Right forelimb (tissue), 1 donor: ENCODE results near the gene HDAC1.
"Not testable (repeated sequence)": the region's sequence is repeated elsewhere in the genome, so short reads cannot be mapped to it uniquely, and the experiment has no call there.

Source experiments
- DNase-seq: peaks from one replicate; pipeline ENCODE4 v3.0.0-alpha.2; 2018

HDAC1 gene

GRCh38 chr1:32291708-32292538 lies at the start of gene HDAC1:
Gene HDAC1, plus strand, starts transcription at chr1:32292083. Its CDS starts 87 bp downstream, at chr1:32292170.
- DNase-seq = peak; percentile 93

DNA sequence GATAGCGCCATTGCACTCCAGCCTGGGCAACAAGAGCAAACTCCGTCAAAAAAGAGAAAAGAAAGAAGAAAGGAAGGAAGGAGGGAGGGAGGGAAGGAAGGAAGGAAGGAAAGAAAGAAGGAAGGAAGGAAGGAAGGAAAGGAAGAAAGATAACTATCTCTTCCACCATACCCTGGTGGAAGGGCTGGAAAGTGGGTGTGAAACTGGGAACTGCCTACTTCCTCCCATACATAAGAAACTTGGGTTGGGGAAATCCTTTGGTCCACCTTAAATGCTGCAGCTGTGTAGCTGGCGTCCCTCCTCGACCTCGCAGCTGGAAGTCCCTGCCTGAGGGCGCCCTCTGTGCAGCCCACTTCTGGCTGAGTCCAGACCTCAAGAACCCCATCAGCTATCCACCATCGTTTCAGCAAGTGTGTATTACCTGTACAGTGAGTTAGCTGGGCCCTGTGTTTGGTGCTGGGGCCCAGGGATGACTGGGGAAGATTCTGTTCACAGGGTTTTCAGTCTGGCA lies 49.5 kb upstream of the HDAC1 start:
- DNase-seq = no peak

DNA sequence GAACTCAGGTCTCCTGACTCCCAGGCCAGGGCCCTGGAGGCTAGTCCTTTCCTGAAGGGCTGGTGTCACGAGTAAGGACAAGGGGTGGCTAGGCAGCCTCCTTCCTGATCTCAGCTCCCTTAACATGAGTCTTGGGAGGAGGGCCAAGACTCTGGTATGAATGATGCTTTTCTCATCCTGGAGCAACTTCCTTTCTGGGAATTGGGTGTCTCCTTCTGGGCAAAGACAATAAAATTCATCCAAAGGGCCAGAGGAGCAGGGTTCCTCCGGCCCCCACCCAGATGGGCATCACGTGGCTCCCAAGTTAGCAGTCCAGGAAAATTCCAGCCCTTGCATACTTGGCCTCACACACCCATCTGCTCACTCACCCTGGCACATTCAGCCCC lies 45.0 kb upstream of the HDAC1 start, which contains the start of gene FAM167B:
TSS of gene FAM167B (plus strand) at position 335 of the 386 bp plus-strand sequence. CDS start 200 bp downstream, outside the sequence.
- DNase-seq = no peak

DNA sequence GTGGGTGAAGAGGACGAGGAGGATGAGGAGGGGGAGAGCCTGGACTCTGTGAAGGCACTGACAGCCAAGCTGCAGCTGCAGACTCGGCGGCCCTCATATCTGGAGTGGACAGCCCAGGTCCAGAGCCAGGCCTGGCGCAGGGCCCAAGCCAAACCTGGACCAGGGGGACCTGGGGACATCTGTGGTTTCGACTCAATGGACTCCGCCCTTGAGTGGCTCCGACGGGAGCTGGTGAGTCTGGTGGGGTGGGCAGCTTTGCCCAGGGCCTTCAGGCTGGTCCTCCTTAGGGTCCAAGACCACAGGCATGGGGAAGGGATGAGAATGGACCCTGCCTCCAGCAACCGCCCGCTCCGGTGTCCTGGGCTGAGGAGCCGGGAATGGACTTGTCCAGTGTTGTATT lies 44.4 kb upstream of the HDAC1 start:
- no peak for DNase-seq

DNA sequence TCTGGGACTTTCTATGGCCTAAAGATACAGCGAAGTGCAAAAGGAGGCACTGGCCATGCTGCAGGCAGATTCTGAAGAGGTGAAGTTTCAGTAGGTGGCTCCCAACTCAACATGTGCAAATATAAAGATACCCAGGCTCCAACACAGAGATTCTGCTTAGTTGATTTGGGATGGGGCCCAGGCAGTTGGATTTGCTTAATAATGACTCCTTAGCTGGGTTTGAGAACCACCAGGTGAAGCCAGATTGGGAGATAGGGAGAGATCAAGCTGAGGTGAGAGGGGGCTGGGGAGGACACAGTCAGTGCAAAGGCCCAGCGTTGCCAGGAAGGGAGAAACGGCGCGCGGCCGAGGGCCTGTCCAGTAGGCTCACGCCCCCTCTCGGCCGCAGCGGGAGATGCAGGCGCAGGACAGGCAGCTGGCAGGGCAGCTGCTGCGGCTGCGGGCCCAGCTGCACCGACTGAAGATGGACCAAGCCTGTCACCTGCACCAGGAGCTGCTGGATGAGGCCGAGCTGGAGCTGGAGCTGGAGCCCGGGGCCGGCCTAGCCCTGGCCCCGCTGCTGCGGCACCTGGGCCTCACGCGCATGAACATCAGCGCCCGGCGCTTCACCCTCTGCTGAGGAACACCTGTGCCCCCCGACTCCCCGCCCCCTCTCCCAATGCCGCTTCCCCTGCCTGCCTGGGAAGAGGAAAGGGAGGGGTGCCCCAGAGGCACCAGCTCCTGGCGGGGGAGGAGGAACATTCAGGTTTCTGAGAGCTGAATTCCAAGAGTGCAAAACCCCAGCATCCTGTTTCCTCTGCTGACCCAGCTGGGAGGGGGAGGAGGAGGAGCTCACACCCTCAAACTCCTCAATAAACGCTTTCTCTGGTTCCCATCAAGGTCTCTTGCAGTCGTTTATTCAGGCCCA lies 43.6 kb upstream of the HDAC1 start:
- peak; percentile 79 for DNase-seq

DNA sequence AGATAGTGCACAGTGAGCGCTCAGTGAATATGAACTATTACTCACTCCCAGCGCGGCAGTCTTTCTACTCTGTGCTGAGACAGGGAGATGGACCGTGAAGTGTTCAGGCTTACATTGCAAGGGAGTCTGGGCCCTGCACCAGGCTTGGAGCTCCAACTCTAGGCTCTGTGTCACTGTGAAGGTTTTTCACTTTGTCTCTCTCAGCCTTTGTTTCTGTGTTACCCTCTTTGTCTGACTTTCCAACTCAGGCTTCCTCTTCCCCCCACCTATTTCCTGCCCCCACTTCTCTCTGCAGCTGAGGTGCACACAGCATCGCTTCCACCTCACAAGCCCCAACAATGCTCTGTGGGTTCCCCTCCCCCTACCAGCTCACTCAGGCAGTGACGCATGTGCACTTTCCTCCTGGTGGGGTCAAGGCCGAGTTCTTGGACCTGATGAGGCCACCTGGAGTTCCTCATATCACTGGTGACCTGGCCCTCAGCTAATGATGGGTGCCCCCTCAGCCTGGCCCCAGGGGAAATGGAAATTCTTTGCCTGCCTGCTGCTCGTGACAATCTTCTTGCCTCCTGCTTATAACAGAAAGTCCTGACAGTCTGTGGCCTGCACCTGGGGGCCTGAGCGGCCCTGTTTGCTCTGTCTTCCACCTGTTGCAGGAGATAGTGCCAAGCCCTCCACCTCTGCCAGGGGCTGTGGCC lies 41.9 kb upstream of the HDAC1 start:
- DNase-seq = peak; percentile 50

- DNase-seq = no peak
Observed at GRCh38 chr1:32250893-32251716, 40.8 kb upstream of the HDAC1 start, which contains the start of gene LCK. Gene LCK, plus strand, starts transcription at chr1:32251265. Its CDS starts 23,065 bp downstream, at chr1:32274330.

GRCh38 chr1:32255072-32256071 lies 36.5 kb upstream of the HDAC1 start:
- no peak for DNase-seq

GRCh38 chr1:32256473-32257226 lies 35.2 kb upstream of the HDAC1 start:
- no peak for DNase-seq

- DNase-seq = no peak
Observed at GRCh38 chr1:32257227-32257508, 34.7 kb upstream of the HDAC1 start.

GRCh38 chr1:32263236-32263593 lies 28.7 kb upstream of the HDAC1 start:
- not testable (repeated sequence) for DNase-seq

DNA sequence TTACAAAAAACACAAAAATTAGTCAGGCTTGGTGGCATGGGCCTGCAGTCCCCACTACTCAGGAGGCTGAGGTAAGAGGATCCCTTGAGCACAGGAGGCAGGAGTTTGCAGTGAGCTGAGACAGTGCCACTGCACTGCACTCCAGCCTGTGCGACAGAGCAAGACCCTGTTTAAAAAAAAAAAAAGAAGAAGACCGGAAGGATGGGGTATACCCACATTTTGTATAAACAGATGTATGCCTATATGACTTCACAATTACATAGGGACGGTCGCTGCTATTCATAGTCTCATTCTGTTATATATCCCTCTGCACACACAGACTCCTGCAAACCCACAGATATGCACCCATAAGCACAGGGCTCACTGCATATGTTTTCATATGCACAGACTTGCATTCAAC lies 28.1 kb upstream of the HDAC1 start:
- DNase-seq = no peak

DNA sequence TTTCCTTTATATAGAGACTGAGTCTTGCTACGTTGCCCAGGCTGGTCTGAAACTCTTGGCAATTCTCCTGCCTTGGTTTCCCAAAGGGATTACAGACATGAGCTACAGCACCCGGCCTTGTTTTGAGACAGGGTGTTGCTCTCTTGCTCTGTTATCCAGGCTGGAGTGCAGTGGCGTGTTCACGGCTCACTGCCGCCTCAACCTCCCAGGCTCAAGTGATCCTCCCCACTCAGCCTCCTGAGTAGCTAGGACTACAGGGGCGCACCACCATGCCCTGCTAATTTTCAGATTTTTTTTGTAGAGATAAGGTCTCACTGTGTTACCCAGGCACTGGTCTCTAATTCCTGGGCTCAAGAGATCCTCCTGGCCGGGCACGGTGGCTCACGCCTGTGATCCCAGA lies 26.0 kb upstream of the HDAC1 start:
- no peak for DNase-seq

GRCh38 chr1:32266921-32267591 lies 24.8 kb upstream of the HDAC1 start:
- DNase-seq = no peak

- no peak for DNase-seq
Observed at GRCh38 chr1:32269744-32270143, 22.1 kb upstream of the HDAC1 start.

GRCh38 chr1:32272557-32273390 lies 19.1 kb upstream of the HDAC1 start:
- no peak for DNase-seq

- DNase-seq = no peak
Observed at GRCh38 chr1:32273391-32274208, 18.3 kb upstream of the HDAC1 start.
